Ovary (tissue), 9 donors: ENCODE data around the gene MKLN1. TPM values are rescaled to one million over a fixed set of nuclear protein-coding genes. Genes with fewer than 3 reads are reported as not detected.
"Not testable (repeated sequence)": the region's sequence is repeated elsewhere in the genome, so short reads cannot be mapped to it uniquely, and the experiment has no call there.

Experiments used
- DNase-seq, 5 donors: peaks; one replicate each; pipeline ENCODE4 v3.0.0-alpha.2; 2019 to 2020
- H3K27ac ChIP-seq, 2 donors: fragments of 200-600 bp; one replicate each; pipeline versions ENCODE4 v1.5.1 to v1.8.0; 2019 to 2022
- H3K27me3 ChIP-seq: fragments of 200-600 bp; one replicate; pipeline ENCODE4 v1.8.0; 2022
- H3K36me3 ChIP-seq: fragments of 200-600 bp; sonication (generic); one replicate; pipeline ENCODE4 v1.5.1; 2019
- H3K4me1 ChIP-seq: one replicate; pipeline ENCODE4 v1.8.1; 2013; ENCODE audit warnings: mild to moderate bottlenecking, moderate library complexity; ENCODE audit not compliant: insufficient read depth
- H3K4me3 ChIP-seq: fragments of 200-600 bp; sonication (generic); one replicate; pipeline ENCODE4 v1.5.1; 2017
- H3K9me3 ChIP-seq, 2 donors: fragments of 200-600 bp in 1 of 2; sonication (generic) in 1 of 2; one replicate each; pipeline versions ENCODE4 v1.5.1 to v1.8.1; 2013 to 2019; ENCODE audit warnings: mild to moderate bottlenecking in 1 of 2, moderate library complexity in 1 of 2
- CTCF ChIP-seq, 3 donors: fragments of 450-650 bp in 2 of 3; fragments of 200-600 bp in 1 of 3; IDR thresholded peaks; one replicate each; pipeline versions ENCODE4 v1.5.1 to v1.8.0; 2016 to 2022; ENCODE audit warnings: antibody characterized with exemption in 3 of 3, mild to moderate bottlenecking in 1 of 3
- EP300 ChIP-seq: sonication (generic); formaldehyde crosslinking; IDR thresholded peaks from one replicate; pipeline ENCODE4 v1.6.1; 2017; ENCODE audit warnings: antibody characterized with exemption
- POLR2A ChIP-seq: fragments of 450-650 bp; IDR thresholded peaks from one replicate; pipeline ENCODE4 v1.6.1; 2017; ENCODE audit warnings: antibody characterized with exemption, mild to moderate bottlenecking, moderate library complexity
- WGBS, 3 donors: extraction: QIAGEN DNeasy Blood & Tissue Kit in 1 of 3; methylation state at CpG; one replicate each; pipeline versions ENCODE4 v1.1.5 to v1.1.7; 2013 to 2017; 5-methylcytosine and 5-hydroxymethylcytosine counted together
- intact Hi-C, 4 donors: fragments of 100-400 bp; cut with DNase I; formaldehyde crosslinking; loops; one replicate each; pipeline versions ENCODE4 v1.11.0 to v1.15.1; 2022 to 2023
- polyA plus RNA-seq, 2 donors: library from polyadenylated mRNA; stranded (reverse); fragments of 200-250 nt in 1 of 2; fragments of 350-450 nt in 1 of 2; fragmentation: Illumina TruSeq in 1 of 2; extraction: RNeasy Lipid Tissue Mini Kit (QIAGEN cat#74804) in 1 of 2; gene quantifications; one replicate each; pipeline ENCODE4 v1.2.3, GENCODE V29; 2013 to 2014
- total RNA-seq, 7 donors: library from RNA; depleted of rRNA in 2 of 7; stranded (reverse); fragments of >200 nt in 2 of 7; fragmentation: NEBNext Ultra II Directional in 3 of 7; extraction: Animal tissue kit (Norgen Biotek cat#: 25700) in 3 of 7; gene quantifications; one replicate each; pipeline versions ENCODE4 v1.1.0 to v1.2.4, GENCODE V29; 2016 to 2023
- donor health status: DM: no; HTN: no; CAD: no; lungs with moderate emphysema.
- donor health status: DM: no; HTN: no; CAD: no.
- donor health status: Bipolar disorder and iron deficiency.
- donor health status: DM: yes; HTN: yes; CAD: no.
- donor health status: DM: no; HTN: no; CAD: no.
- donor health status: DM: yes; HTN: yes; CAD: no.

The MKLN1 gene
- total and polyA plus RNA-seq, 9 donors = 12.7 to 87.1 (median 53.8) TPM

GRCh38 chr7:131413711-131414110 is 86.0 kb downstream of the MKLN1 start:
- Histone ChIP-seq H3K9me3 (no peaks in the 10 kb centered on the region), H3K4me1 (no peaks in the 10 kb centered on the region), H3K4me3 (no peak overlapping the region), H3K27me3 (no peaks in the 10 kb centered on the region), H3K36me3 (no peaks in the 10 kb centered on the region), H3K27ac (no peak overlapping the region)
- WGBS, 3 donors = 95 to 97% (median 97%) methylated on average over 4 of the region's 4 CpGs
- intact Hi-C loops = no loop called here
- TF ChIP-seq POLR2A = no peak
- TF ChIP-seq CTCF (IDR thresholded peaks at IDR 0.05) = no peak
- no peak for TF ChIP-seq EP300
- no peak for DNase-seq

DNA sequence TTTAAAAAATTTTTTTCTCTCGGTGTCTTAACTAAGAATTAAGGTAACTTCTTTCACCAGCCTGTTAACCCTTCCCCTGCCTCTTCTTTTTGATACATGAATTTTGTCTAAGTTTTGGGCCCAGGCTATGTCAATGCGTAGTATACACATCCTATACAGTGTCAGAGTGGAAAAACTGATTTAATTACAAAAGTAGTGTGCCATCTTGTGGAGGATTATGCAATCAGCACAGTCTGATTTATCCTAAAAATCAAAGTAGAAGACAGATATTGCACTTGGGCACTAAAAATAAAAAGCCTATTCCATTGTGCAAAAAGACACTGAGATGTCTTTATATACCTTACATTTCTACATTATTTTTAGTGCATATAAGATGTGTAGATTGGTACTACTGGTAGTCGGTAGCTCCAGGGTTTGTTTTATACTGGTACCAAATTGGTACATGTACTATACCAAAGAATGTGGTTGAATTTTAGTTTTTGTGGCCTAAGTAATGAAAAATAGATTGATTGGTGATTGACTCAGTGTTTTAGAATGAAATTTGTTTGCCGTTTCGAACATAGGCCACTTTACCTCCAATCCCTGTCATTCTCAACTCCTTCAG is 96.6 kb downstream of the MKLN1 start:
- TF ChIP-seq POLR2A (no peak), CTCF (IDR thresholded peaks at IDR 0.05) (peak in 2 of 3 donors; percentile 34 to 65)
- intact Hi-C loops = loop anchor here in 3 of 4 donors (10.0 kb wide), 3 partner anchors 320 to 550 kb away; no protein-coding TSS in a partner anchor
- Histone ChIP-seq H3K9me3 (no peaks in the 10 kb centered on the region), H3K27me3 (no peaks in the 10 kb centered on the region), H3K27ac (no peak overlapping the region), H3K36me3 (no peaks in the 10 kb centered on the region), H3K4me1 (no peaks in the 10 kb centered on the region), H3K4me3 (no peak overlapping the region)
- DNase-seq = no peak
- 51 to 70% (median 69%) methylated on average over 5 of the region's 5 CpGs for WGBS, 3 donors

DNA sequence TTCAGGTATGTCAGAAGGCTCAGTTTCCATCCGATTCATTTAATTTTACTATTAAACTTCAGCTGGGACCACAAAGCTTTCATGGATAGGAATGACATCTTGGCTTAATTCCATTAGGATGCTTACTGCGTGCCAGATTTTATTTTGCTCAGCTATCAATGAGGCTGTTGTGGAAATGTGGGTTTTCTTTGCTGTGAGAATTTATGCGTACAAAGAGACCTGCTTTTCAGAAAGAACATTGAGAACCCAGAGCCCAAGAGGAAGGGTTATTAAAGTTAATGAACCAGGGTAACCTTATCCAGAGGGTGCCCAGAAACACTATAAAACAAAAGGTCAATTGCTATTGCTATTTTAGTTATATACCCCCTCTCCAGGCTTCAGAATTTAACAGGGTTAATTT is 98.3 kb downstream of the MKLN1 start:
- H3K9me3 ChIP-seq = no peaks in the 10 kb centered on the region
- intact Hi-C loops = loop anchor here in 3 of 4 donors (10.0 kb wide), 3 partner anchors 321 to 551 kb away; no protein-coding TSS in a partner anchor
- no peaks in the 10 kb centered on the region for H3K36me3 ChIP-seq
- 19 to 30% (median 26%) methylated on average over 3 of the region's 3 CpGs for WGBS, 3 donors
- H3K27me3 ChIP-seq = no peaks in the 10 kb centered on the region
- no peaks in the 10 kb centered on the region for H3K4me1 ChIP-seq
- no peak overlapping the region for H3K4me3 ChIP-seq
- DNase-seq = no peak
- no peak overlapping the region for H3K27ac ChIP-seq
- TF ChIP-seq EP300 (no peak), CTCF (IDR thresholded peaks at IDR 0.05) (no peak), POLR2A (no peak)

GRCh38 chr7:131430826-131431225 is 103.2 kb downstream of the MKLN1 start:
- H3K36me3 ChIP-seq, H3K27me3 ChIP-seq, intact Hi-C loops, H3K27ac ChIP-seq, H3K4me1 ChIP-seq, DNase-seq, H3K4me3 ChIP-seq, H3K9me3 ChIP-seq: not testable (repeated sequence)
- 93 to 95% (median 95%) methylated on average over 7 of the region's 7 CpGs for WGBS, 3 donors

DNA sequence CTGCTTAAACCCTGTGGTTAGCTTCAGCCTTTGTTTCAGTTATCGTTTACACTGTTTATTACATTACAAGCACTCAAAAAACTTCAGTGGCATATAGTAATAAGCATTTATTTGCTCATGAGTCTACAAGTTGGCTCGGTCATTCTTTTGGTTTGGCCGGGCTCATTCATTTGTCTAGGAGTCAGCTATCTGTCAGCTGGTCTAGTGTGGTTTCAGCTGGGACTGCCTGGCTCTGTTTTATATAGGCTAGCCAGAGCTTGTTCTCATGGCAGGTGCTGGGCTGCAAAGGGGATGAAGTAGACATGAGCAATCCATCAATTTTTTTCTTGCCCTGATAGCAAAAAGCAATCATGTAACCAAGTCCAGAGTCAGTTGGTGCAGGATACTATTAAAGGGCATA is 103.6 kb downstream of the MKLN1 start:
- no peak overlapping the region for H3K4me3 ChIP-seq
- H3K4me1 ChIP-seq = no peaks in the 10 kb centered on the region
- no peak overlapping the region for H3K27ac ChIP-seq
- intact Hi-C loops = no loop called here
- H3K36me3 ChIP-seq = no peaks in the 10 kb centered on the region
- no peak for TF ChIP-seq EP300
- no peak for TF ChIP-seq POLR2A
- no peak for TF ChIP-seq CTCF (IDR thresholded peaks at IDR 0.05)
- no peaks in the 10 kb centered on the region for H3K27me3 ChIP-seq
- no peak for DNase-seq
- H3K9me3 ChIP-seq = no peaks in the 10 kb centered on the region
- WGBS, 3 donors = 57 to 79% (median 71%) methylated on average over 3 of the region's 3 CpGs
